ENCODE data around the gene IL2RA.
"Not testable (repeated sequence)": the region's sequence is repeated elsewhere in the genome, so short reads cannot be mapped to it uniquely, and the experiment has no call there.

IL2RA gene

DNA sequence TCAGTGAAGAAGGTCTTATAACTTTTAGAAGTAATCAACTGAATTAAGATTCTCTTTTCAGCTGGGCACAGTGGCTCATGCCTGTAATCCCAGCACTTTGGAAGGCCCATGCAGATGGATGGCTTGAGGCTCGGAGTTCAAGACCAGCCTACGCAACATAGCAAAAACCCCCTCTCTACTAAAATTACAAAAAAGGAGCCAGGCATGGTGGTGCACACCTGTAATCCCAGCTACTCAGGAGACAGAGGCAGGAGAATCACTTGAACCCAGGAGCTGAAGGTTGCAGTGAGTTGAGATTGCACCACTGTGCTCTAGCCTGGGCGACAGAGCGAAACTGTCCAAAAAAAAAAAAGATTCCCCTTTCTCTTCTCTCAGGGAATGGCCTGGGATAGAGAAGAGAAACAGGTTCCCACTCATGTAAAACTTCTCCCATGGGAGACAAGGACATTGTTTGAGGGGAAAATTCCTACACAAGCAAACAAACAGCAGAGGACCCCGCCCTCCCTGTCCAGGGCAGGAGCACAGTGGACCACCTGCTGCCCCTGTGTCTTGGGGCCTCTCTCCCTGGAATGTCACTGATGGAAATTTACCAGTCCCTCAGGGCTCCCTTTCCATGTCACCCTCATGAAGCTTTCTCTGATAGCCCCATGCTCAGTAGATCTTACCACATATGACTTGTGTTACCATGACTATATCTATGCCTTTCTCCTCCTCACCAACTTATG is 5.6 kb downstream of the IL2RA start:
- DNase-seq: no peak

DNA sequence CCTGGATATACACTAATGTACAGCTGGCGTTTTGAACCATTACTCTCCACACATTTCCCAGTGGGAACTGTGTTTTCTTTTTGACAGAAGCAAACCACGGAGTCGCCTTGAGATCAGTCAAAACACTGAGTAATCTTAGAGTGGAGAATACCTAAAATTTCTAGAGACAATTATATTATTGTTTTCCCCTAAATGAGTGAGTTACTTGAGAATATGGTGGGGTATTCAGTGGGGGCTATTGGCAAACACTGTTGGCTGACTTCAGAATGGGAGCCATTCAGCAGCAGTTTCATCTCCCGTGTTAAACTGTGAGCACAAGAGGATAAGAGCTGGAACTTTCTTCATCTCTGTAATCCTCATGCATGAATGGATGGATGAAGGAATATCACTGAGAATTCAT is 6.2 kb downstream of the IL2RA start:
- no peak for DNase-seq

DNA sequence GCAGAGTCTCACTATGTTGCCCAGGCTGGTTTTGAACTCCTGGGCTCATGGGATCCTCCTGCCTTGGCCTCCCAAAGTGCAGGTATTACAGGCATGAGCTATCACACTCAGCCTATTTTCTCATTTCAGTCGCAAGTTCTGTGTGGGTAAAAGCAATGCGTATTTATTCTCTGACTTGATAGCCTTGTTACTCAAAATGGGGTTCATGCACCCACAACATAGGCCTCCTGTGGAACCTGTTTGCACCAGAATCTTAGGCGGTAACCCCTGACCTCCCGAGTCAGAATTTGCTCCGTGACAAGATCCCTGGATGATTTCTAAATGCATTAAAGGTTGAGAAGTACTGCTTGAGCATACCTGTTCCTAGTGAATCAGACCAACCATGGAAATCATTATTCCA is 7.3 kb downstream of the IL2RA start:
- no peak for DNase-seq

DNA sequence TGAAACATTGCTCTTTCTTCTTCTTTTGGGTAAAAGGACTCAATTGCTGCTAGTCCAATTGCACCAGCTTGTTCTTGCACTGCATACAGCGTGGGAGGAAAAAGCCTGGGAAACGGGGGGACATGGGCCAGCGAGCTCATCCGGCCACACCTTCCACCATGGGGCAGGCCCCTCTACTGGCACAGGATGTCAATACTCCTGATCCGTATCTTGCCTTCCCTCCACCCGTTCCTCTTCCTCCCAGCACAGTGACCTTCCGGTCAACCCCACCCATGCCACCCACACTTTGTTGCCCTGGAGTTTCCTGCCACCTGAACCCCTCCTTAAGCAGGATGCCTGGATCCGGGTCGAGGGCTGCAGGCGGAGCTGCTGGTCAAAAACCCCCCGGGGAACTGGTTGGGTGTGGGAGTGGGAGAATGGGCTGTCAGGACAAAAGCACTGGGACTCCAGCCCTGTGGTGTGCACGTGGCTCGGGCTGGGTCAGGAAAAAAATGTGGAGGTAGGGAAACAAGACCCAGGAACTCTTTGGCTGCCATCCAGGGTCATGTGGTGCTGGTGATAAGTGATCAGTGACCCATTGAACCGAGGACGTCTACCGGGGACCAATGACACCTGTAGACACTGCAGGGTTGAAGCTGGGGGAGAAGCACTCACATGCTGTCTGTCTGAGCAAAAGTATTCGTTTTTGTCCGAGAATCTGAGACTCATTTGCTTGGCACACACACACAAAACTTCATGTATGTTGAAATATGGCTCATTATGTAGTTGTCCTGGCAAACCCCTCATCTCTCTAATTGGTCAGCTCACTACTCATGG is 8.1 kb downstream of the IL2RA start:
- DNase-seq: no peak

DNA sequence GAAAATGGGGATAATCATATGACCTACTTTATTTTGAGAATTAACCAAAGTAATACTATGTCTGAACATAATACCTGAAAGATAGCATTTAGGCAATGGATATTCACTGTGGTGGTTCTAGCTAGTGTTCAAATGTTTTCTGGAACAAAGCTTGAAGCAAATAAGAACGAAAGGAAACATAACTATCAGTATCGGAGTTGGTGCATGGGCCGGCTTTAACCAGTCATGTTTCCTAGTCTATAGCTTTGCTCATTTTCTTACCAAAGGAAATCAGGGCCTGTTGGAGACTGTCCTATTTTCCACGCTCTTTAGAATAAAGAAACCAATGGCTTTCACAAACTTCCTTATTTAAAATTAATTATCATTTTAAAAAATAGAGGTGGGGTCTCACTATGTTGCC is 8.9 kb downstream of the IL2RA start:
- DNase-seq: no peak

DNA sequence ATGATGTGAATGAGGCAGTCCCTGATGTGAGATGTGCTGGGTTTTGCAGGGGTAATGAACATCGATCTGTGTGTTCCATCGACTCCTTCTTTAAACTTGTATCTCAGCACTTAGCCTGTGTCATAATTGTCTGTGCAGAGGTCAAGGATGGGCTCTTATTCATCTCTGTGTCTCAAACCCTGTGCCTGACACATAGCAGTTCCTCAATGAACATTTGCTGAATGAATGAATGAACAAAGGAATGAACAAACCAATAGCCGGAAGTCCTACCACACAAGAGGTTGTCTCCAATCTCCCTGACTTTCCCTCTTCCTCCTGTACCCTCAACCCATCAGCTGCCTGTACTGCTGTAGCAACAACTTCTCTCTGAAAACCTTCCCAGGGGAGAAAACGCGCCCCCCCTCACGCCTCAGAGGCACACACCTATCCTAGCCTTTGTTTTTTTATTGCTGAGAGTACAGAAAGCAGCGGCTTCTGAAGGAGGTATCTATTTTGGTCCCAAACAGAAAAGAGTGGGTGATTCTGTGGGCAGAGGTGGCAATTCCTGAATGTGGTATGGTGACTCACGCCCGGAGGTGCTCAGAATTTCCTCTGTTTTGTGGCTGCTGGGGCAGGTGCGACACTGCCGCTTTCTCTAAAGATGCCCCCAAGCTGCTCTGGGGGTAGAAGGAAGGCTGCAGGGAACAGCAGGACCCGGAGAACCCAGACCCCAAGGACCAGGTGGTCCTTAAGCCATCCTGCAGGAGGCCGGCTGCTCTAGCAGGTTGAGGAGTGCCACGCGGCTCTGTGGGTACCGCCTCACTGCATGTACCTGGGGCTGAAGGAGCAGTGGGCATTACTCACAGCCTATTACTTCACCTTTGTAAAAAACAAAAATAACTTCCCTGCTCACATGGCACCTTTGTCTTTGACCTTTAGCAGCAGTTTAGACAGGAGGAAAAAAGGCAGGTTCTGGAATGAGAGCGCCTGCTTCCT is 9.6 kb downstream of the IL2RA start:
- no peak for DNase-seq

DNA sequence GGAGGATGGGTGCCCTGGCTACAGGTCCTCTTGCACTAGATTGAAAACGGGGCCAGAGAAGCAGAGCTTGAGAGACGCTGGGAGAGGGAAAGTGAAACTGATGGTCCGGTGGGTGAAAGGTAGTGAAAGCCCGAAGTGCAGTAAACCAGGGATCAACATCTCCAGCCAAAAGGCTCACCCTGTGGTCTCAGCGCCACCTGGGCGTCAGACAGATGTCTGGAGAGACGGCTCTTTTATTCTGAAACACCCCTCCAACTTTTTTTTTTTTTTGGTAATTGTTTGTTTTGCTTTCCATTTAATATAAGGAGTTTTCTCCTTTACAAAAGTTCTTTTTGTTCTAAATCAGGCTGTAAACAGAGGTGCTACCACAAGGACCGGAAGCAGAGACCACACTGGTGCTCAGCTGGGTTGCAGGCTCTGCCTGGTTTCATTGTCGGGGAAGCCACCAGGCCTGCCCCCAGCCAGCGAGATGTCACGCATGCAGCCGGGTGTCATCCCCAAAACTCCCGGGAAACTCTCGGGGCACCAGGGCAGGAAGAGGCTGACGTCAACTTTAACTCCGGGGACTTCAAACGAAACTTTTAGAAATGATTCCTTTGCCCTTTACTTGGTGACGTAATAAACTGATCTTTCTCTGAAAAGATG is 11.2 kb downstream of the IL2RA start:
- no peak for DNase-seq

DNA sequence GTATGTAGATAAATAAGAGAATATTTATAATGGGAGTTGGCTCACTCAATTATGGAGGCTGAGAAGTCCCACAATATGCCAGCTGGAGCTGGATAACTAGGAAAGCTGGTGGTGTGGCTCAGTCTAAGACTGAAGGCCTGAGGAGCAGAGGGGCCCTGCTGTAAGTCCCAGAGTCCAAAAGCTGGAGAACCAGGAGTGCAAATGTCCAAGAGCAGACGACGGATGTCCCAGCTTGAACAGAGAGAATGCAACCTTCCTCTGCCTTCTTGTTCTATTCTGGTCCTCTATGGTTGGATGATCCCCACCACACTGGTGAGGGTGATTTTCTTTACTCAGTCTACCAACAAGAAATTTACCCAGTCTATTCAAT is 13.2 kb downstream of the IL2RA start:
- DNase-seq: no peak

DNA sequence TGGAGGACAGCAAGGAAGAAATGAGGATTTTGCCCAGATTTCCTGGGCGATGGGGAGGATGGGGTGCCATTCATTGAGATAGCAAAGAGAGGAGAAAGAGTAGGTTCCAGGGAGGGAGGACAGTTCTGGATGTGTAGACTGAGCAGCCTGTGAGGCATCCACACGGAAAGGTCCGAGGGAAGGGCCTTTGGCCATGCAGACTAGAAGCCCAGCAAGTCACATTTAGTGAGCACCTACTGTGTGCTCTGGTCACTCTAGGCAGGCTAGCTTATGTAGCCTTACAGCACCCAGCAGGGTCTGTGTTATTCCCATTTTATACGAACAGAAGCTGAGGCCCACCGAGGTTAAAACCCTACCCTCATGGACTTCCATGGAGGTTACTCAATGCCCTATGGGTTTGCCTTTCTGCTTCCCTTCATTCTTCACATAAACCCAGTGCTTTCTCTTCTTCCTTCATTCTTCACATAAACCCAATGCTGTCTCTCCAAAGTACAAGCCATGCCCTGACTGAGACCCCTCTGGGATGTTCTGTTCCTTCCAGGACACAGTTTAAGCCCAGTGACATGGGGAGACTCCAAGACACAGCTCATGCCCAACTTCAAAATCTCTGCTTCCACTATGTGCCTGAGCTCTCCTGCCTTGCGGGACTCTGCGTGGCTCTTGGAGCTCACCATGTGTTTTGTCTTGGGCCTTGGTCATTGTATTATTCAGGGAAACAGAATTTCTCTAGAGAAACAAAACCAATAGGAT is 13.7 kb downstream of the IL2RA start:
- no peak for DNase-seq

DNA sequence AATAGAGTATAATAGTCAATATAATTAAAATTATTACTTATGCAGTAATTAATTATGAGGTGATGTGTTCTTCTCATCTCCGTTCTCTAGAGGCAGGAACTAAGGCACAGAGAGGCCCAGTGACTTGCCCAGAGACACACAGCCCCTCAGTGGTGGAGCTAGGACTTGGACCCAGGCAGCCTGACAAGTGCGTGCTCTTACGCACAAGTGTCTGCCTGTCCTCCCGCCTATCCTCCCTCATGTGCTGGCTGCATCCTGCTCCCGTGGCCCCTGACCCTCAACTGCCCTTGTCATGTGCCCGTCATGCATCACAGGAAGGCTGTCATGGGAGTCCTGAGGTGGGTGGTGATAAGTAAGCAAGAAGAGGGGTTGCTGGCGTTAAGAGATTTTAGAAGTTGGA is 14.3 kb downstream of the IL2RA start:
- DNase-seq: no peak

DNA sequence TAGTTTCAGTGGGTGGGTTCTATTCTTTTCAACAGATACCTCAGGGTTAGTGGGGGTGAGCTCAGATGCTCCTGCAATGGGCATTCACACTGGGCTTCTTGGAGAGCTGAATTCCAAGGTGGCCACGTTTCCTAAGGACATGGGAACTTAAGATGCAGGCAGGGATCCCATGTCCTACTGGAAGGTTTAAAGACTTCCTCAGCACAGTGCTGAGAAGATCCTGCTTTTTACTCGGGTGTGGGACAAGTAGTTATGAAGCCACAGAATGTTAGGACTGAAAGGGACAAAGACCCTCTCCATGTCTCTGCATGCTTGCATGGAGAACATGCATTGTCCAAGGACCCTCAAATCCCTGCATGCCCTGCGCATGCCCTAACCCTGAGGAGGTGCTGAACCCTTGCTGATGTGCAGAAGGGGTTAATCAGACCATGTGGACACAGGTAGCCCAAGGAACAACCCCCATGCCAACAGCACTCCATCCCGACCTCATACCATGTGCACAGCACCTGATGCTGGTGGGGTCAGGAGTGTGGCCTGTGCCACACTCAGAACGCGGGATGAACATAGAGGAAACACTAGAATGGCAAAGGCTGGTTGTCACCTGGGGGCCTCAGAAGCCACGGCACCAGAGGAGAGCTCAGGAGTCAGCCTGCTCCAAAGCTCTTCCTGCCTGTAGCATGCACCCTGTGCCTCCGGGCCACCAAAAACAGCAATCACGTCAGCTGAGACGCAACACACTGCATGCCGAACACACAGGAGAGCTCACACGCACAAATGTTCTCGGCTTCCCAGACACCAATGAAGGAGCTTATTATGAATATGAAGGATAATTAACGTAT is 15.2 kb downstream of the IL2RA start:
- no peak for DNase-seq

DNA sequence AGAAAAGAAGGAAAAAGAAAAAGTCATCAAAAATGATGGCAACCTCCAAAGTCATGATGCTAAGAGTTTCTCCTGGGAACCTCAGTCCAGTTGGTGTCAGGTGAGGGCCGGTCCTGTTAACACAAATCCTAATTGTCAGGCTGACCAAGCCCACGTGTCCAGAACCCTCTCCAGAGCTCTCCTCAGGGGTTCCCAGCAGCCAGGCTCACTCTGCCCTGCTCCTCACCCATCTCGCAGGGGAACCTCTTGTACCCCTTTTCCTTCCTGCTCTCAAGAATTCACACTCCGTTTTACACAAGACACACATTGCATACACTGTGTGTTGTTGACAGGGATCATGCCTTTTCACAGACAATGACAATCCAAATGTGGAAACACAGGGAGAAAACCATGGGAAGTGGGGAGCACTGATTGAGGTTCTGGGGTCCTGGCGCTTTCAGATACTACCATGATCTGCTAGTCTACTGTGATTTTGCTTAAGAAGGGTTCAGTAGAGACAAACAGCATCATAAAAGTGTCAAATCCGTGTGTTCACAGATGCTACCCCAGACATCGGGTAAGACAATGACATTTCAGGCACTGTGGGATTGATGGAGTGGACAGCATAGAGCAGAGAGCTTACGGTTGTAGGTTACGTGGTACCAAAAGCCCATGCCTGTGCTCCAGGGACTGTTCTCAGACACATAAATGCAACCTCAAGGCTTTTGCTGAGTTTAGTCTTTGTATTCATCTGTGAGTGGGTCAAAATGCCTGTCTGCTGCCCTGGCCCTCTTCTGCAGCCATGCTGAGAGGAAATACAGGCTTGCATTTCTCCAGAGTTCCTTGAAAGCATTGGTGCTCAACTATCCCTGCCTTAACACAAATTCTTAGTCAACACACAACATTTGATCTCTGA is 16.0 kb downstream of the IL2RA start:
- no peak for DNase-seq

DNA sequence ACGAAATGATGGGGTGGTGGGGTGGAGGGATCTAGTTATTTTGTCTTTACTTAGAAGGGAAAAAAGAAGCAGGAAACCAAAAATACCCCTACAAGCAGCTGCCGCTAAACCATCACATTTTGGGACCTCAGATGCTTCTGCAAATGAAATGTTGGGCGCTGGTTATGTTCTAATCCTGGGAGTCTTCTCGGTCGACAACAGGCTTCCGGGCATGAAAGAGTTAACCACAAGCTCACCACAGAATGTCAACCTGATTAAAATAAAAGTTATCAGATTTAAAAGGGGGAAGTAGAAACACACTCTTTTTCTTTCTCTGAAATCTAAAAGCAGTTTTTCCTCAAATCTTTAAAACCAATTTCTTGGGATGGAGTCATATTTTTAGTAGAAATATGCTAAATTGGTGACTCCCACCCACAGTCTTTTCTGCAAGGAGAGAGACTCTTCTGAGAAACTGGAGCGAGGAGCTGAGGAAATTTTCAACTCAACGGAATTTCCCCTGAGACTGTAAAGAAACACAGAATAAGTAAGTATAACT is 16.8 kb downstream of the IL2RA start:
- DNase-seq: no peak

DNA sequence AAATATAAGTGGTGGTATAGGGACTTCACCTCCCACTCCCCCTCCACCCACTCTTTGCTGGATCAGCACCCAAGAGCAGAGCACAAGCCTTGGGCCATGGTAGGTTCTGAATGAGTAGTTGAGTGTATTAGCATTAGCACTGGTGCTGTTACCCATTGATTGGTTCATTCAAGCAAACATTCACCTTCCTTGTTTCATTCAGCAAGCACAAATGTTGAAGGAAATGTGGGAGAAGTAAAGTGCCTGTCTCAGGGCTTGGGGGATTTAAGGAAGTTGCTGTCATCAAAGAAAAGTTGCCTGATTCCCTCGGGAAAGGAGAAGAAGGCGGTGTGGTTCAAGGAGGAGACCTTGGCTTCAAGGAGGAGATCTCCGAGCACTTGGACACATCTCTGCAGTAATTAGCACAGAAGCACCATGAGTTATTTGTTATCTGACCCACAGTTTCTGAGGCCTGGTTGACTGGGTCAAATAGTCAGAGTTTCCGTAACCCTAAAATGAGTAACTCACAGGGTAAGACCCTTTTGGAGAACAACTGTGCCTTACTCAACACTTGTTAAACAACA is 17.3 kb downstream of the IL2RA start:
- no peak for DNase-seq

DNA sequence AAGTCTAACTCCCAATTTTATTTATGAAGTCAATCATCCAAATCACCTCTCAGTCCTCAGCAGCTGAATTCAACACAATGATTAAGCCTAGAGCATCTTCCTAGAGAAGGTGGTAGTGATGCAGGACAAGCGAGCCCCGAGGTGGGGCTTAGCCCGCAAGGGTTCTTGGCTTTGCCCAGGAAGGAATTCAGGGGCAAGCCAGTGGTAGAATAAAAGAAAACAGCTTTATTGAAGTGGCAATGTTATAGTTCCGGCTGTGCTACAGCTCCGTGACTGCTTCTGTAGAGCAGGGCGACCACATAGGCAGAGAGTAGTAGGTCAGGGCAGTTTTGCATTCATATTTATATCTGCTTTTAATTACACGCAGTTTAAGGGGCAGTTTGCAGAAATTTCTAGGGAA is 18.1 kb downstream of the IL2RA start:
- DNase-seq: no peak

DNA sequence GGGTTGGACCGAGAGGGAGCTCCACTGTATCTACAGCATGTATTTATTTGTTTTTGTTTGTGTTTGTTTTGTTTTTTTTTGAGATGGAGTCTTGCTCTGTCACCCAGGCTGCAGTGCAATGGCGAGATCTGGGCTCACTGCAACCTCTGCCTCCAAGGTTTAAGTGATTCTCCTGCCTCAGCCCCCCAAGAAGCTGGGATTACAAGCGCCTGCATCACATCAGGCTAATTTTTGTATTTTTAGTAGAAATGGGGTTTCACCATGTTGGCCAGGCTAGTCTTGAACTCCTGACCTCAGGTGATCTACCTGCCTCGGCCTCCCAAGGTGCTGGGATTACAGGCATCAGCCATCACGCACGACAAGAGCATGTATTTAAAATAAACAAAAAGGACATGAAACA is 18.8 kb downstream of the IL2RA start:
- DNase-seq: not testable (repeated sequence)

DNA sequence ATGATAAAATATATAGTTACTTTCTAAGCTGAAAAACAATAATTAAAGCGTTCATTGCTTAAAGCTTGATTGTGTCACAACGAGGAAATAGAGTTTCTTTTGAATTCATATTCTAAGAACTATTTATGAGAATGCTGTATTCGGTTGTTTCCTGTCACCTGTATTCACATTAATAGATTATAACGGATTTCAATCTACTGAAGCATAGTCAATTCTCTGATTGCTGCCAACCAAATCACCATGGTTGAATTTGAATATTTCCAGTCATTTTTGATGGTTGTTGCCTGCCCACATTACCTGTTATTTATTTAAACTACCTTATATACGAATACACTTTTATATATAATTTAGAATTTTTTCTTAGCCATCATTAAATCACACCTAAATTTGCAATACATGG is 22.0 kb downstream of the IL2RA start:
- no peak for DNase-seq

DNA sequence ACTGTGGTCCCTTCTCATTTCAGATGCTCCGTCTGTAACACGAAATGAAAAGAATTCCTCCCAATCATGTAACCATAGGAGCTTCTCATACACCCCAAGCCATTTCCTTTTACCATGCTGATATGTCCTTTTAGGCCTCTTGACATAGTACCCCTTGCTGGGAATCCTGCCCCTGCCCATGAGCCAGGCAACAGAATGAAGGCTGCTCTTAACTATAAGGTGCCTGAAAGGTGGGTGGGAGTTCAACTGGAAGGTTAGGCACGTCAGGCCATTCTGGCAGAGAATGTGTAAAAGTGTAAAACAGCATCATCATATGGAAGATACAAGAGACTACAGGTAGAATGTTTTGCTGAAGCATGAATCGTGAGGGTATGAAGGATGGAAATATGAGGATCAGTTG is 22.5 kb downstream of the IL2RA start:
- no peak for DNase-seq

DNA sequence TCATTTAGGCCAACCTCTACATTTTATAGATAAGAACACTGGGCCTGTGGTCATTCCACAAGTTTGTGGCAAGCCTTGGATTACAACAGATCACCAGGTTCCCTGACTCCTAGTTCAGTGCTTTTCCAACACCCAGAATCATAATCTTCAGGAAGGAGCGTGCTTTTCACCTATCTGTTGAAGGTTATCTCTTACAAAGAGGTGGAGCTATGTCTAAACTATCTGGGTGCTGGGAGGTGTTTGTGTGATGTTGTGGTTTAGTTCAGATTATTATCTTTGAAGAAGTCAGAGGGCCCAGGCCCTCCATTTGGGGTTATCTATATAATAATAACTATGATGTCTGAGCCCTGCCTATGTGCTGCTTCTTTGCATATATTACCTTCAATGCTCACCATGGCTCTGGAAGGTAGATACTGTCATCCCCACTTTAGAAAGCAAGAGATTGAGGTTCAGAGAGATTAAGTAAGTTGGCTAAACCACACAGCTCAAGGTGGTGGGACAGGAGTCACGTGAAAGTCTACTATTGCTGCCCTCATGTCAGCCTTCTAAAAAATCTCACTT is 24.0 kb downstream of the IL2RA start:
- DNase-seq: no peak
